Vein endothelial cell (primary cell): ENCODE measurements around the gene DNAJC28. TPM values are rescaled to one million over a fixed set of nuclear protein-coding genes. Genes with fewer than 3 reads are reported as not detected.

Source experiments
- total RNA-seq: library from RNA; depleted of rRNA; stranded (reverse); fragments of >200 nt; gene quantifications from 2 replicates; pipeline ENCODE4 v1.2.3, GENCODE V29; 2012

The DNAJC28 gene
- 2.0 and 2.4 TPM in 2 replicates for total RNA-seq

GRCh38 chr21:33491373-33492102 lies at the start of gene DNAJC28:
Gene DNAJC28, minus strand, starts transcription at chr21:33491716. Its CDS starts 2,323 bp downstream, at chr21:33489393.

DNA sequence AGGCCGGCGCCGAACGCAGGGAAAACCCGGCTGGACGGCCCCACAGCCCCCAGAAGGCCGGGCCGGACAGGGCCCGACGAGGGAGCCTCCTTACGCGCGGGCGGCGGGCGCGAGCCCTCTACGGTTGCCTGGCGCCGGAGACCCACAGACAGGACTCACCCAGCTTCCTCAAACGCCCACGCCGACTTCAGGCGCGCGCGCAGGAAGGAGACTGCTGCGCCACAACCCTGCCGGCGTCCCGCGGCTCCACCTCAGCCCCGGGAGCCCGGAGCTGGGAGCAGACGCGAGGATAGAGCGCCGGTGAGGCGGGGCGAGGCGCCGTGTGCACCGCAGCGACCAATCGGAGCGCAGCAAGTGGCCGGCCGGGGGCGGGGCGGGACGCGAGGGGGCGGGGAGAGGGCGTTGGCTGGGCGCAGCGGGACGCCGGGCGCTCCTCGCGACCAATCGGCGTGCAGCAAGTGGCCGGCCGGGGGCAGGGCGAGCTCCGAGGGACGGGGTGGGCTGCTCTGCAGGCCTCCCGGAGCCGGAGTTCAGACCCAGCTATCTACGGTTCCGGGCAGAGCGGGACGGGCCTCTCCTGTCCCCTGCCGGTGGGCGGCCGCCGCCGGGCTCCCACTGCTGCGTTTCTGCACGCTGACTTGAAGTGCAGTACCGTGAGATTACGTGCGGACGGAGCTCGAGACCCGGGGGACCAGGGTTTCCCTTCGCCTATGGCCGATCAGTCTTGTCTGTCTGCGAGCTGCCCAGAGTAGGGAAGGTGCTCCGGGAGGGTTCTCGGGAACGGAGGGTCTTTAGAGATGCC lies 11.6 kb downstream of the DNAJC28 start, which contains the start of gene TMEM50B:
TSS of gene TMEM50B (minus strand) at position 296 of the 802 bp plus-strand sequence. CDS start 11,089 bp downstream, outside the sequence.

Other genes with a start within 250 kb of the DNAJC28 start
- gene IL10RB, start 225.3 kb downstream of the DNAJC28 start, total RNA-seq = 24.9 and 29.7 TPM in 2 replicates
- 16.0 and 23.2 TPM in 2 replicates for gene IFNAR1, start 166.7 kb downstream of the DNAJC28 start, total RNA-seq
- 62.1 and 70.2 TPM in 2 replicates for gene IFNGR2, start 88.3 kb downstream of the DNAJC28 start, total RNA-seq
- 18.3 and 30.0 TPM in 2 replicates for gene TMEM50B, start 11.7 kb downstream of the DNAJC28 start, total RNA-seq
- gene GART, start 50.4 kb upstream of the DNAJC28 start, total RNA-seq = 95.4 and 138 TPM in 2 replicates
- 149 and 154 TPM in 2 replicates for gene SON, start 51.3 kb upstream of the DNAJC28 start, total RNA-seq
- gene DONSON, start 97.0 kb upstream of the DNAJC28 start, total RNA-seq = 14.7 and 20.0 TPM in 2 replicates
- gene CRYZL1, start 150.0 kb upstream of the DNAJC28 start, total RNA-seq = 20.9 and 21.9 TPM in 2 replicates
- 48.7 and 65.2 TPM in 2 replicates for gene ITSN1, start 150.8 kb upstream of the DNAJC28 start, total RNA-seq